ENCODE measurements around the gene ADK. TPM values are rescaled to one million over a fixed set of nuclear protein-coding genes. Genes with fewer than 3 reads are reported as not detected.

The ADK gene
- polyA plus RNA-seq, 1 donor (not counting 4 experiments of a cell fraction or from before 2014, with no cell fraction given): 139 TPM

- Histone ChIP-seq H3K9ac (ENCODE audit: control insufficient read depth, extremely low read depth, insufficient read depth, low read length) (no peak overlapping the region), H4K20me1 (ENCODE audit: control insufficient read depth, extremely low read depth, insufficient read depth, low read length) (no peaks in the 10 kb centered on the region), H3K36me3 (ENCODE audit: control insufficient read depth in 2 of 2, extremely low read depth in 1 of 2, insufficient read depth in 2 of 2, low read length in 2 of 2) (no peaks in the 10 kb centered on the region), H3K27ac (ENCODE audit: control insufficient read depth, insufficient read depth, low read length) (no peak overlapping the region), H3K27me3 (ENCODE audit: control insufficient read depth, extremely low read depth, insufficient read depth, low read length) (no peaks in the 10 kb centered on the region), H3K9me3 (ENCODE audit: control insufficient read depth, low read depth, low read length) (peaks cover 7% of the 10 kb centered on the region), H3K4me1 (ENCODE audit: control insufficient read depth, extremely low read depth, insufficient read depth, low read length) (peaks cover 22% of the 10 kb centered on the region), H3K4me2 (ENCODE audit: control insufficient read depth, extremely low read depth, insufficient read depth, low read depth, low read length) (no peak overlapping the region), H3K79me2 (ENCODE audit: control insufficient read depth, insufficient read depth, low read length) (peaks cover 53% of the 10 kb centered on the region), H3K4me3 (ENCODE audit: control insufficient read depth in 2 of 3, extremely low read depth in 1 of 3, insufficient read depth in 2 of 3, low read depth in 1 of 3, low read length in 3 of 3) (no peak overlapping the region), H3K9me1 (ENCODE audit: control insufficient read depth, extremely low read depth, insufficient read depth, low read length) (no peaks in the 10 kb centered on the region), H2AFZ (ENCODE audit: control insufficient read depth, low read length) (no peak overlapping the region)
- no peak for DNase-seq (ENCODE audit: low read depth, low spot score)
- TF ChIP-seq CTCF (optimal IDR thresholded peaks at IDR 0.05 in 1 of 3, IDR thresholded peaks at IDR 0.05 in 1 of 3, conservative IDR thresholded peaks at IDR 0.05 in 1 of 3; ENCODE audit: extremely low read depth in 1 of 3, insufficient read depth in 2 of 3, low read length in 3 of 3): no peak
- no peak for TF ChIP-seq EZH2 (IDR thresholded peaks at IDR 0.05; ENCODE audit: low read length)
- dilution Hi-C loops (cut with MboI; ENCODE audit: extremely low pct_ligation_motif_present, low sequenced_read_pairs): no loop called here
- no peak for FAIRE-seq
Measured at GRCh38 chr10:74282848-74283210, 131.8 kb downstream of the ADK start.

- FAIRE-seq: no peak
- no peaks in the 10 kb centered on the region for H3K9me1 ChIP-seq (ENCODE audit: control insufficient read depth, extremely low read depth, insufficient read depth, low read length)
- H3K4me2 ChIP-seq (ENCODE audit: control insufficient read depth, extremely low read depth, insufficient read depth, low read depth, low read length): no peak overlapping the region
- H3K36me3 ChIP-seq (ENCODE audit: control insufficient read depth in 2 of 2, extremely low read depth in 1 of 2, insufficient read depth in 2 of 2, low read length in 2 of 2): no peaks in the 10 kb centered on the region
- H2AFZ ChIP-seq (ENCODE audit: control insufficient read depth, low read length): no peak overlapping the region
- no peak for DNase-seq (ENCODE audit: low read depth, low spot score)
- peaks cover 46% of the 10 kb centered on the region for H3K79me2 ChIP-seq (ENCODE audit: control insufficient read depth, insufficient read depth, low read length)
- dilution Hi-C loops (cut with MboI; ENCODE audit: extremely low pct_ligation_motif_present, low sequenced_read_pairs): no loop called here
- H3K4me1 ChIP-seq (ENCODE audit: control insufficient read depth, extremely low read depth, insufficient read depth, low read length): peaks cover 51% of the 10 kb centered on the region
- H3K9me3 ChIP-seq (ENCODE audit: control insufficient read depth, low read depth, low read length): peaks cover 4% of the 10 kb centered on the region
- no peaks in the 10 kb centered on the region for H4K20me1 ChIP-seq (ENCODE audit: control insufficient read depth, extremely low read depth, insufficient read depth, low read length)
- no peak overlapping the region for H3K4me3 ChIP-seq (ENCODE audit: control insufficient read depth in 2 of 3, extremely low read depth in 1 of 3, insufficient read depth in 2 of 3, low read depth in 1 of 3, low read length in 3 of 3)
- H3K27me3 ChIP-seq (ENCODE audit: control insufficient read depth, extremely low read depth, insufficient read depth, low read length): no peaks in the 10 kb centered on the region
- no peak for TF ChIP-seq CTCF (optimal IDR thresholded peaks at IDR 0.05 in 1 of 3, IDR thresholded peaks at IDR 0.05 in 1 of 3, conservative IDR thresholded peaks at IDR 0.05 in 1 of 3; ENCODE audit: extremely low read depth in 1 of 3, insufficient read depth in 2 of 3, low read length in 3 of 3)
- no peak for TF ChIP-seq EZH2 (IDR thresholded peaks at IDR 0.05; ENCODE audit: low read length)
- H3K27ac ChIP-seq (ENCODE audit: control insufficient read depth, insufficient read depth, low read length): peak overlapping the region; percentile 53
- no peak overlapping the region for H3K9ac ChIP-seq (ENCODE audit: control insufficient read depth, extremely low read depth, insufficient read depth, low read length)
Measured at GRCh38 chr10:74289188-74289587, 138.2 kb downstream of the ADK start.
